Lower leg skin (tissue), 4 donors: ENCODE results near the gene ASIC2. TPM values are rescaled to one million over a fixed set of nuclear protein-coding genes. Genes with fewer than 3 reads are reported as not detected.
A peak's percentile ranks its signal among the peaks of the same experiment; 100 is the strongest.

Experiments
- DNase-seq, 2 donors: peaks; one replicate each; pipeline ENCODE4 v3.0.0-alpha.2; 2019; ENCODE audit warnings: low spot score in 2 of 2
- H3K4me3 ChIP-seq: fragments of 200-600 bp; sonication (generic); 2 replicates; pipeline ENCODE4 v1.5.1; 2017; ENCODE audit warnings: mild to moderate bottlenecking, low read depth; ENCODE audit not compliant: poor library complexity, severe bottlenecking
- POLR2A ChIP-seq, 2 donors: fragments of 450-650 bp; IDR thresholded peaks; one replicate each; pipeline ENCODE4 v1.6.1; 2016 to 2017; ENCODE audit warnings: antibody characterized with exemption in 2 of 2, mild to moderate bottlenecking in 1 of 2, moderate library complexity in 1 of 2
- WGBS, 2 donors: methylation state at CpG; one replicate each; pipeline ENCODE4 v1.1.5; 2018; 5-methylcytosine and 5-hydroxymethylcytosine counted together
- intact Hi-C: fragments of 100-400 bp; cut with DNase I; formaldehyde crosslinking; loops from one replicate; pipeline ENCODE4 v1.15.0; 2023; ENCODE audit warnings: low total_unique reads
- total RNA-seq, 4 donors: library from RNA; depleted of rRNA; stranded (reverse); fragments of >200 nt; gene quantifications; one replicate each; pipeline ENCODE4 v1.1.0, GENCODE V29; 2016
- TF ChIP-seq, protein P1 (sequence below), 3 donors: fragments of 450-650 bp; IDR thresholded peaks; one replicate each; pipeline ENCODE4 v1.5.1; 2016; ENCODE audit warnings: antibody characterized with exemption in 3 of 3, mild to moderate bottlenecking in 3 of 3, moderate library complexity in 2 of 3

The ASIC2 gene
- total RNA-seq, 4 donors from 2014 or later = 0.21 TPM; not detected in 3

DNA sequence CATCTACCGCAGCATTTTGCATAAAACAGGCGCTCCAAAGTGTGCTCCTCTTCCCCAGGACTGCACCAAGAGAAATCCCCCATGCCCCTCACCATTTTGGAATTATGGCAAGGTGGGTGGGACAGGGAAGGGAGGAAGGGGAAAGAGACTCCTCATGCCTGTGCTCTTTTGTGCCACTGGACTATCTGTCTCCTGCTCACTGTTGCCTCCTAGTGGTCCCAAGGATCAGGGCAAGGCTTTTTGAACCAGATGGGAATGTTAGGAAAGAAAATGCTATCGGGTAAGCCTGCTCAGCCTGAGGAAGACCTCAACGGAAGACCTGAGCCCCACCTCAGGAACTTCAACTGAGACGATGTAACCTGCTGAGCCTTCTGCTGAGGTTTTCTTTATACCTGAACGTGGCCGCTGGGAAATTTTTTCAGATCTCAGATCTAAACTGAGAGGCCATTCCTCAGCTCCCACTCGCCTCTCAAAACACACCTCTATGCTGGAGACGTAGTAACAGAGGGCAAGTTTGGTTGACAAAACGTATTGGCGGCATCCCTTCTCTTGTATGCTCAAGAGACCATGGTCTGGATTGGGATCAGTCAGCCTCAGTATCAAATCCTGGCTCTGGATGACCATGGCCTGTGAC lies 243.2 kb downstream of the ASIC2 start:
- H3K4me3 ChIP-seq = no peak overlapping the region
- DNase-seq = peak in 1 of 2 donors; percentile 19
- TF ChIP-seq, protein P1, sequence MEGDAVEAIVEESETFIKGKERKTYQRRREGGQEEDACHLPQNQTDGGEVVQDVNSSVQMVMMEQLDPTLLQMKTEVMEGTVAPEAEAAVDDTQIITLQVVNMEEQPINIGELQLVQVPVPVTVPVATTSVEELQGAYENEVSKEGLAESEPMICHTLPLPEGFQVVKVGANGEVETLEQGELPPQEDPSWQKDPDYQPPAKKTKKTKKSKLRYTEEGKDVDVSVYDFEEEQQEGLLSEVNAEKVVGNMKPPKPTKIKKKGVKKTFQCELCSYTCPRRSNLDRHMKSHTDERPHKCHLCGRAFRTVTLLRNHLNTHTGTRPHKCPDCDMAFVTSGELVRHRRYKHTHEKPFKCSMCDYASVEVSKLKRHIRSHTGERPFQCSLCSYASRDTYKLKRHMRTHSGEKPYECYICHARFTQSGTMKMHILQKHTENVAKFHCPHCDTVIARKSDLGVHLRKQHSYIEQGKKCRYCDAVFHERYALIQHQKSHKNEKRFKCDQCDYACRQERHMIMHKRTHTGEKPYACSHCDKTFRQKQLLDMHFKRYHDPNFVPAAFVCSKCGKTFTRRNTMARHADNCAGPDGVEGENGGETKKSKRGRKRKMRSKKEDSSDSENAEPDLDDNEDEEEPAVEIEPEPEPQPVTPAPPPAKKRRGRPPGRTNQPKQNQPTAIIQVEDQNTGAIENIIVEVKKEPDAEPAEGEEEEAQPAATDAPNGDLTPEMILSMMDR (IDR thresholded peaks at IDR 0.05) = no peak
- TF ChIP-seq POLR2A (IDR thresholded peaks at IDR 0.05) = no peak
- WGBS, 2 donors = 69% methylated on average over 11 of the region's 11 CpGs
- intact Hi-C loops = no loop called here

GRCh38 chr17:33046361-33047255 lies 246.5 kb downstream of the ASIC2 start:
- intact Hi-C loops = no loop called here
- DNase-seq = peak in 1 of 2 donors; percentile 43
- no peak for TF ChIP-seq POLR2A (IDR thresholded peaks at IDR 0.05)
- TF ChIP-seq, protein P1 (IDR thresholded peaks at IDR 0.05) = no peak
- WGBS, 2 donors = 71 to 75% methylated on average over 10 of the region's 10 CpGs
- no peak overlapping the region for H3K4me3 ChIP-seq

DNA sequence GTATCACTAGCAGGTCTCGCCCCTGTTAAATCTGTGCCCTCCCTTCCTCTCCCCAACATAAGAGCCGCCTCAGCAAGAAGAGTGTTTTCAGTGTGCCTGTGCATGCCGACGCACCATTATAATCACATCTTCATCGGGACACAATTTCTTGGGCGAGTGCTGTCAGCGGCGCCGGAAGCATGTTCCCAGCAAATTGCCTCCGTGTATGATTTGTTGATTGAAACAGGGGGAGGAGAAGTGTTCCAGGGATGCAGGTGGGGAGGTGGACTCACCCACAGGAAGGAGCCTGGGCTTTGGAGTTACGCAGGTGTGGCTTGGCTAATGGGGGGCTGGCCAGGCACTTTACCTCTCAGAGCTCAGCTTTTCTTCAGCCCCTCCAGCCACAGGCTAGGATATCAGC lies 247.9 kb downstream of the ASIC2 start:
- peak in 1 of 2 donors; percentile 17 for DNase-seq
- no peak overlapping the region for H3K4me3 ChIP-seq
- 92 to 96% methylated on average over 11 of the region's 11 CpGs for WGBS, 2 donors
- TF ChIP-seq POLR2A (IDR thresholded peaks at IDR 0.05) = no peak
- TF ChIP-seq, protein P1 (IDR thresholded peaks at IDR 0.05) = no peak
- intact Hi-C loops = no loop called here

DNA sequence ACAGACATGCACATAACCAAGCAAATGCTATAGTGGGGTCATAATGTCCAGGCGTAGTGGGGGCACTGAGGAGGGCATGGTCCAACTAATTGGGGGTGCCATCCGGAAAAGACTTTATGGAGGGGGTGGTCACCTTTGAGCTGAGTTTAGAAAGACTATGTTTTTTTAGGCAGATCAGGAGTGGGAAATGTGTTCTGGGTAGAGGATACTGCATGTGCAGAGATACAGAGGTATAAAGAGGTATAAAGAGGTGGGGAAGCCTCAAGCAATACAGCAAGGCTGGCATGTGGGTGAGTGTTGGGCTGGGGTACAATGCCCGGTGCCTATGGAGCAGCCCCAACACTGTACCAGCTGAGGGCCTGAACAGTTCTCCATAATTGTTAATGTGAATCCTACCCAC lies 248.3 kb downstream of the ASIC2 start:
- DNase-seq = peak in 1 of 2 donors; percentile 5
- 85 to 86% methylated on average over 3 of the region's 3 CpGs for WGBS, 2 donors
- TF ChIP-seq, protein P1 (IDR thresholded peaks at IDR 0.05) = no peak
- TF ChIP-seq POLR2A (IDR thresholded peaks at IDR 0.05) = no peak
- intact Hi-C loops = no loop called here
- no peak overlapping the region for H3K4me3 ChIP-seq

DNA sequence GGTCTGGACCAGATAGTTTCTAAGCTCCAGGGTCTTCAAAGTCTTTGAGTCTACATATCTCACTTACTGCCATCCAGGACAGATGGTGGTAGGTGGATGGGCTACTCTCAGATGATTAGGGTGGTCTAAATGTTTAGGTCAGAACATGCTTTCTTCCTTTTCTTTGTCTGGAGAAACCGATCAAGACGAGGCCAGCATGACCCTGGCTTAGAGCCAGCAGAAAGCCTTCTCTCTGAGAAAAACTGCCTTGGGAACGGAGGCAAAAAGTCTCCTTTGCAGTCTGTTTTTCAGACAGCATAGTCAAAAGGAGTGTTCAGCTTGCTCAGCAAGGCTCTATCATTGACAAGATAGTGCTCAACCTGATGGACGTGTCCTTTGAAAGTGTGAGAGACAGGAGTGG lies 252.6 kb downstream of the ASIC2 start:
- 54 to 67% methylated on average over 4 of the region's 4 CpGs for WGBS, 2 donors
- intact Hi-C loops = no loop called here
- TF ChIP-seq POLR2A (IDR thresholded peaks at IDR 0.05) = no peak
- TF ChIP-seq, protein P1 (IDR thresholded peaks at IDR 0.05) = no peak
- no peak overlapping the region for H3K4me3 ChIP-seq
- peak in 1 of 2 donors; percentile 37 for DNase-seq
